Activated T-helper 1 cell treated with anti-CD3 and anti-CD28 coated beads, Interleukin-12 subunit alpha, Interleukin-12 subunit beta, Interleukin-2, Interleukin-4 antibody, amounts not matched to agents 30 ng/mL and 10 ng/mL and 1 ng/mL, durations not matched to agents 14 hours and 24 hours and 36 hours (primary cell): Measurements from ENCODE around the gene PDE9A. TPM values are rescaled to one million over a fixed set of nuclear protein-coding genes. Genes with fewer than 3 reads are reported as not detected.

Experiments
- DNase-seq: peaks from one replicate; pipeline ENCODE4 v3.0.0; 2021; ENCODE audit warnings: low spot score
- H3K27ac Mint-ChIP-seq: one replicate; pipeline ENCODE4 v1.8.0; 2021; ENCODE audit warnings: mild to moderate bottlenecking, mixed read lengths
- H3K27me3 Mint-ChIP-seq: one replicate; pipeline ENCODE4 v1.8.0; 2022; ENCODE audit warnings: mild to moderate bottlenecking, moderate library complexity, mixed read lengths; ENCODE audit not compliant: insufficient read depth
- H3K36me3 Mint-ChIP-seq: one replicate; pipeline ENCODE4 v1.8.0; 2021; ENCODE audit warnings: low read depth, mixed read lengths
- H3K4me1 Mint-ChIP-seq: one replicate; pipeline ENCODE4 v1.8.0; 2021; ENCODE audit warnings: low read depth, mixed read lengths
- H3K4me3 Mint-ChIP-seq: one replicate; pipeline ENCODE4 v1.8.0; 2021; ENCODE audit warnings: mild to moderate bottlenecking, moderate library complexity, mixed read lengths
- H3K9me3 Mint-ChIP-seq: one replicate; pipeline ENCODE4 v1.8.0; 2021; ENCODE audit warnings: mixed read lengths
- intact Hi-C: fragments of 100-400 bp; cut with micrococcal nuclease; formaldehyde crosslinking; loops from one replicate; pipeline ENCODE4 v1.15.1; 2024
- total RNA-seq: library from RNA; stranded (reverse); gene quantifications from 2 replicates; pipeline ENCODE4 v1.2.3, GENCODE V29; 2022

The PDE9A gene
- total RNA-seq, 1 donor from 2014 or later: 9.6 TPM

DNA sequence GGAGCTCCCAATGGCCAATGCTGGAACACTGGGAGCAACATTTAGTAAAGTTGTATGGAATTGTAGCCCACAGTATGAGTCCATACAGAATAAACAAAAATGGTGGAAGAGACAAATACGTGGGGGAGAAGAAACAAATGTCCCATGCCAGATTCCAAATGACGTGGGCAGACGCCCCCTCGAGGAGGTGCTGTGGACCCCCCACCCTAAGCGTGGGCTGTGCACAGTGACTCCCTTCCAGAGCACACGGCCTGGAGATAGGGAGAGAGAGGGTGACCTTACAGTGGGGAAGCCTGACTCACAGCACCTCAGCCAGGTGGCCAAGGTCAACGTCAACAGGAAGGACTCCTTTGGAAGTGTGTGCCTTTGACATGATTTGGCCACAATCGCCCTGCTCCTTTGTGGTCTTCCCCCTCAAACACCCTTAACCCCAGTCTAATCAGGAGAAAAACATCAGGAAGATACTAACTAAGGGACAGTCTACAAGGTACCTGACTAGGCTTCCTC lies 13.7 kb upstream of the PDE9A start:
- no peaks in the 10 kb centered on the region for H3K4me1 Mint-ChIP-seq
- intact Hi-C loops: no loop called here
- no peak overlapping the region for H3K27ac Mint-ChIP-seq
- no peaks in the 10 kb centered on the region for H3K36me3 Mint-ChIP-seq
- no peak for DNase-seq
- H3K4me3 Mint-ChIP-seq: no peak overlapping the region
- H3K9me3 Mint-ChIP-seq: no peaks in the 10 kb centered on the region
- peaks cover 24% of the 10 kb centered on the region for H3K27me3 Mint-ChIP-seq

DNA sequence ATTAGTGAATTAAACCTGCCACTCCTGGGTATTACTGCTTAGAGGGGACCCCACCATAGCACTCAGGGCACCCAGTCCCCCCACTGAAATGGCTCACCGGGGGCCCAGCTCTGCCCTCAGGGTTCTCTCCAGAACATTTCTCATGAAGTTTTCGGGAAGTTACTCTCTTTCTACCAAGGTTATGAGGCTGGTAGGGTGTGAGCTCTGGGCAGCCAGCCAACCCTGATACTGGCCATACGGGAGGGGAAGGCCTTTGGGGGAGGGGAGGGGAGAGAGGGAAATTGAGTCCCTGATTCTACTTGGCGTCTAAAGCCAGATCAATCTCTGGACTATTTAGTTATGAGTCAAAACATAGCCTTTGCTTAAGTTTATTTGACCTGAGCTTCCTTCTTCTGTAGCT lies 12.9 kb upstream of the PDE9A start:
- Mint-ChIP-seq H3K9me3 (no peaks in the 10 kb centered on the region), H3K27ac (no peak overlapping the region)

GRCh38 chr21:42641311-42642218 lies 11.9 kb upstream of the PDE9A start:
- no peak overlapping the region for H3K27ac Mint-ChIP-seq
- no peak overlapping the region for H3K4me3 Mint-ChIP-seq
- H3K9me3 Mint-ChIP-seq: no peaks in the 10 kb centered on the region
- intact Hi-C loops: no loop called here
- DNase-seq: no peak
- H3K27me3 Mint-ChIP-seq: peaks cover 24% of the 10 kb centered on the region
- no peaks in the 10 kb centered on the region for H3K36me3 Mint-ChIP-seq
- H3K4me1 Mint-ChIP-seq: no peaks in the 10 kb centered on the region

More for the DNA sequence above, 12.9 kb upstream of the PDE9A start:
- Mint-ChIP-seq H3K27me3 (peaks cover 24% of the 10 kb centered on the region), H3K4me3 (no peak overlapping the region), H3K36me3 (no peaks in the 10 kb centered on the region), H3K4me1 (no peaks in the 10 kb centered on the region)
- no peak for DNase-seq
- intact Hi-C loops: no loop called here

DNA sequence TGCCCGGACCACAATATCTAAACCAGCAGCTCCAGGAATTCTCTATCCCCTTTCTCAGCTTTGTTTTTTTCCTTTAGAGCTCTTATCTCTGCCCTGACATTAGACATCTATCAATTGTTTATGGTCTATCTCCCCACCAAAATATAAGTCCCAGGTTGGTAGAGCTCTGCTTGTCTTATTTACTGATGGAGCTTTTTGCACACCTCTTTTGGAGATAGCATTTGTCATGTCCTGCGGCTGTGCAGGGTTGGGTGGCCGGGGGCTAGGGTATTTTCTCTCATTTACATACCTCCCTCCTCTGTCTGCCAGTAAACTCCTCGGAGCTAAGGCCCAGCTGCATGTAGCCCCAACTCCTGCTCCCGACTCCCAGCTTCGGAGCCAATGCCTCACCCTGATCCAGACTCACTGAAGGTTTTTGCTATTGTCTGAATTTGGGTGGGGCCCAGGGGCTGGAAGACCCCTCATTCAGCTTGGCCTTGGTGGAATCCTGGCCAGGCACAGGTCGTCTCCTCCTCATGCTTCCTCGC lies 11.1 kb upstream of the PDE9A start:
- Mint-ChIP-seq H3K4me3 (no peak overlapping the region), H3K4me1 (no peaks in the 10 kb centered on the region), H3K27me3 (peaks cover 24% of the 10 kb centered on the region), H3K27ac (no peak overlapping the region), H3K36me3 (no peaks in the 10 kb centered on the region), H3K9me3 (no peaks in the 10 kb centered on the region)
- no peak for DNase-seq
- intact Hi-C loops: no loop called here

DNA sequence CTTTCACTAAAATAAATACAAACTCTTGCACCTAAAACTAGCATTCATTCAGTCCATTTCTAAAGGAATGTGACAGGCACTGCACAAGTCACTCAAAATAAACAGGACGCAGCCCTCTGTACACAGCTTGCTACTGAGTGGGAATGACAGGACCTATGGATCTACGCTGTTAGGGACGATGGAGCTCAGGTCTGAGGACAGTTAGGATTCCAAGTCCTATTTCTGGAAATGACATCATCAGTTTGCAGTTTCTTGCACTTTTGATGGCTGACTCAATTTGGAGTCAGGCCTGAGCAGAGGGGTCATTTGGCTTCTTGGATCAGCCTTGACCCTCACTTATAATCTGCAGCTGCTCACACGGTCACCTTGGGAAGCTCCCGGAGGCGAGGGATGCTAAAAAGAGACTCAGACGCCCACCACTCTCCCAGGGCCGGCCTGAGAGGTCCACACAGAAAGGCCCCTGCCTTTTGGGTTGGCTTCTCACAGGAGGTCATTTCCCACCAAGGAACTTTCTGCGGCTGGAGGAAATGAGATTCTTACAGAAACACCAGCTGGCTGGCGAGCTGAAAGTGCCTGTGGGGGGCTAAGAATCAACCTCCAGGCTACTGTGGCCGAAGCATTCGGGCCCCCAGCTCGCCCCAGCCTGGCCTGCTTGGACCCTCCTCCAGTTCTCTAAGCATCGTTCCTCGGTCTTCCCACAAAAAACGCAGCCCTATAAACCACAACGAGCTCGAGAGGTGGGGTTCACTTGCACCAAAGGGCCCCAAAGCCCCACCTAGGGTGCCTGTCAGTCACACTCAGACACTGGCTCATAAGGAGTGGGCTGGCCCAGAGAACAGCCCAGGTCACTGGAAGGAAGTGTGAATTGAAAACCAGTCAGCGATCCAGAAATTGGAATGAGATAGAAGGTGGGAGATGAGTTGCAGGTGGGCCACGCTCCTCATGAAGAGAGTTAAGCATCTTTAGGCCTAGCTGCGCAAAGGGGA lies 8.9 kb upstream of the PDE9A start:
- Mint-ChIP-seq H3K4me1 (no peaks in the 10 kb centered on the region), H3K27ac (no peak overlapping the region), H3K36me3 (no peaks in the 10 kb centered on the region), H3K4me3 (no peak overlapping the region), H3K9me3 (no peaks in the 10 kb centered on the region), H3K27me3 (peaks cover 24% of the 10 kb centered on the region)
- no peak for DNase-seq
- intact Hi-C loops: no loop called here

- intact Hi-C loops: no loop called here
- Mint-ChIP-seq H3K36me3 (no peaks in the 10 kb centered on the region), H3K27me3 (peaks cover 20% of the 10 kb centered on the region), H3K4me1 (no peaks in the 10 kb centered on the region), H3K4me3 (no peak overlapping the region), H3K9me3 (no peaks in the 10 kb centered on the region), H3K27ac (no peak overlapping the region)
- DNase-seq: no peak
These were observed 8.0 kb upstream of the PDE9A start for GRCh38 chr21:42645211-42646075.

DNA sequence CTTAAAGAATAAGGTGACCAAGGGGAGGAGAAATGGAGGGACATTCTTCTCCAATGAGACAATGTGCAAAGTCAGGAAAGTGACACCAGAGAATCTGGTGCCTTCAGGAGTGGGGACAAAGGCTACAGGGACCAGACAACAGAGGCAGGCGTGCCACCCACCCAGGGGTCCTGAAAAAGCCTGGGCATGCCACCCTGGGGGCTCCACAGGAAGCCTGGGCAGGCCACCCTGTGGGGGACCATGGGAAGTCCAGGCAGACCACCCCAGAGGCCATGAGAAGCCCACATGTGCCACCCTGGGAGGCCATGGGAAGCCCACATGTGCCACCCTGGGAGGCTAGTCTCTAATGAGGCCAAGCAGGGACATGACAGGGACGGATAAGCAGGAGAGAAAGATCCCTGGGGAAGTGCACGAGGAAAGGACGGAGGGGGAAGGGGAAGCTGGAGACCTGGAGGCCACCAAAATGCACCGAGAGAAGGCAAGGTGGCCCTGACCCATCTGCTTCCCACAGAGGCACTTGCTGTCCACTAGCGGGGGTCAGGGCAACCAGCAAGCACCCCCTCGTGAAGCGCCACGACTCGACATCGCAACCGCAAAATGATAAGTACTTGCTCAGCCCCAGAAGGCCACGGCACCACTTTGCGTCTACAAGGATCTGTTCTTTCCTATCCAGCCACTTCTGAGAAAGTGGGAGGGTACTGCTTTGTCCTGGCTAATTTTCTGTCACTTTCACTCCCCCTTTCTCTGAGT lies 7.2 kb upstream of the PDE9A start:
- Mint-ChIP-seq H3K4me1 (no peaks in the 10 kb centered on the region), H3K9me3 (no peaks in the 10 kb centered on the region), H3K36me3 (no peaks in the 10 kb centered on the region), H3K27ac (no peak overlapping the region), H3K27me3 (peaks cover 23% of the 10 kb centered on the region), H3K4me3 (no peak overlapping the region)
- no peak for DNase-seq
- intact Hi-C loops: no loop called here

DNA sequence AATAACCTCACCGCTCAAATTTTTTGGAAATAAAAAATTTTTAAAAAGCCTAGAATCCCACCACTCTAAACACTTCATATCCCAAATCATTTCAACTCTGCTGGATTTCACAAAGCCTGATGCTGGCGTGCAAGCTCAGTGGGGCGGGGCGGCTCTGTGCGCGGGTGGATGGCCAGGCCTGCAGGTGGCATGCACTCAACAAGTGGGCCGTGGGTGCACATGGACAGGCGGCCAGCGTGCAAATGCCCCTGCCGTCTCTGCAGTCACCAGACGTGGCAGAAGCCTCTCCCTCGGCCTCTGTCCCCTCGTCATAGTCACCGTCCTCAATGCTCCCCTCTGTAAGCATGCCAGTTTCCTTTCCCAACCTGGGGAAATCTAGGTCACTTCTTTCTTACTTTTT lies 6.6 kb upstream of the PDE9A start:
- no peaks in the 10 kb centered on the region for H3K9me3 Mint-ChIP-seq

DNA sequence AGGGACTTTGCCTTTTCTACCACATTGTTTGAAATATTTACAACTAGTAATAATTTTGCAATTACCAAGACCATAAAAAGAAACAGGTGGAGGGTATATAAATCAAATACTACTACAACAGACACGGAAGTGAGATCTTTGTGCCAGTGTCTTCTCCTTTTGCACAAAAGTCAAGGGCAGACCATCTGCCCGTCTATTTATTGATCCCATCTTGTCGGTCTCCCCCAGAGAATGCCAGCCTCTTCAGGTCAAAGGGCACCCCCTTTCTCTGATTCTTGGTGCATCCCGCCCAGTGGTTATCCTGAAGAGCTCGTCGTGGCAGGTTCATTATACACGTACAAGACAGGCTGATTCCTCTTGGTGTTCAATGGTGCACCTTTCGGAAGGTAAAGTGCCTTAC lies 4.8 kb upstream of the PDE9A start:
- H3K36me3 Mint-ChIP-seq: no peaks in the 10 kb centered on the region
- no peaks in the 10 kb centered on the region for H3K4me1 Mint-ChIP-seq
- intact Hi-C loops: no loop called here
- peaks cover 29% of the 10 kb centered on the region for H3K27me3 Mint-ChIP-seq
- DNase-seq: no peak
- no peak overlapping the region for H3K27ac Mint-ChIP-seq
- H3K9me3 Mint-ChIP-seq: no peaks in the 10 kb centered on the region
- no peak overlapping the region for H3K4me3 Mint-ChIP-seq

More for the DNA sequence above, 6.6 kb upstream of the PDE9A start:
- Mint-ChIP-seq H3K27ac (no peak overlapping the region), H3K4me3 (no peak overlapping the region), H3K36me3 (no peaks in the 10 kb centered on the region), H3K4me1 (no peaks in the 10 kb centered on the region), H3K27me3 (peaks cover 24% of the 10 kb centered on the region)
- intact Hi-C loops: no loop called here
- DNase-seq: no peak

DNA sequence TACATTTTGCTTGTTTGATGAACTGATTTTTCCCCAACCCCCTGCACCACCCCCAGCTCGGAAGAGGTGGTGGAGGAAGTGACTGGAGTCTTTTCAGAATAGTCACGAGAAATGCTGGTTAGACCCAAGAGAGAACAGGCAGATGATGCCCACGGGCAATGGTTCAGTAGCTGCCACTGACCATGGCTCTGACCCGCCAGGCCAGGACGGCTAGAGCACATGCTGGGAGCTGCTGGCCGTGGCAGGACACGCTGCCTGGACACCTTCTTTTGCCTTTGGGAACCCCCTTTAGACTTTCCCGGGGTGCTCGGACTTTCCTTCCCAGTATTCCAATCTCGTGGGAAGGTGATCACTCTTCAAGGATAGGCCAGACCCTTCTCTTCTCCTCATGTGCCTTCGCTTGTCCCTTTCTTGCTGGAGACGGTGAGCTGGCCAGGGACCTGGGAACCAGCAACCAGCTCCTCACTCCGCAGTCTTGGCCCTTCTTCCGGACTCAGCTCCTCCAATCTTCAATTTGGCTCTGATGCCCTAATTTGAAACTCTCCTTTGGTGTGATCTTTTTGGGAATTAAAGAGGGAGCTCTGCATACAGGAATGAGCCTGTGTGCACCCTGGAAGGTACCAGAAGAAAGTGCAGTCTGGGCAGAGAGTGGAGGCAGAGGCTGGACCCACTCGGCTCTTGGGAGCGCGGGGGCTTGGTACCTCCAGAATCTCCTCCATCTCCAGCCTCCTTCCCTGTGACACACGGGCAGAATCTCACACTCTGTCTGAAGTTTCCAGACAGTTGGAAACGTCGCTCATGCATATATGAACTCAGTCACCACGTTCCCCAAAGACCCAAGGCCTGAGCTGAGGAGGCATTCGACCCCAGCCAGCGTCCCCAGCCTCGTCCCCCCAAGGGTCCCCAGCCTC lies 4.0 kb upstream of the PDE9A start:
- H3K4me1 Mint-ChIP-seq: peaks cover under 1% of the 10 kb centered on the region
- no peak overlapping the region for H3K27ac Mint-ChIP-seq
- DNase-seq: no peak
- H3K9me3 Mint-ChIP-seq: no peaks in the 10 kb centered on the region
- peaks cover 25% of the 10 kb centered on the region for H3K27me3 Mint-ChIP-seq
- intact Hi-C loops: no loop called here
- H3K36me3 Mint-ChIP-seq: no peaks in the 10 kb centered on the region
- H3K4me3 Mint-ChIP-seq: no peak overlapping the region

DNA sequence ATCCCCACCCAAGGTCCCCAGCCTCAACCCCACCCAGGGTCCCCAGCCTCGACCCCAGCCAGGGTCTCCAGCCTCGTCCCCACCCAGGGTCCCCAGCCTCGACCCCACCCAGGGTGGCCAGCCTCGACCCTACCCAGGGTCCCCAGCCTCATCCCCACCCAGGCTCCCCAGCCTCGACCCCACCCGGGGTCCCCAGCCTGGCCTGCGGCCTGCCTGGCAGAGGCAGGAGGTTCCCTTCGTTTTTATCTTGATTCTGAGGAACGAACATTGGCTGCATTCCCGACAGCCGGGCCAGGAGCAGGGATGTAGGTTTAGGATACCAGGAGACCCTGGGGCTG lies 3.4 kb upstream of the PDE9A start:
- Mint-ChIP-seq H3K4me1 (peaks cover 7% of the 10 kb centered on the region), H3K9me3 (no peaks in the 10 kb centered on the region), H3K4me3 (no peak overlapping the region), H3K27me3 (peaks cover 31% of the 10 kb centered on the region), H3K27ac (no peak overlapping the region), H3K36me3 (no peaks in the 10 kb centered on the region)
- intact Hi-C loops: no loop called here
- DNase-seq: no peak
